Mucosa of descending colon (tissue), 3 donors: Measurements from ENCODE around the gene UNG. TPM values are rescaled to one million over a fixed set of nuclear protein-coding genes. Genes with fewer than 3 reads are reported as not detected.

Experiments
- ATAC-seq: fragments of 200-7000 bp; cut with Tn5 transposase; one replicate; pipeline ENCODE4 v1.9.1; 2020; ENCODE audit warnings: mild to moderate bottlenecking, moderate library complexity
- DNase-seq, 3 donors: peaks; one replicate each; pipeline ENCODE4 v3.0.0-alpha.2; 2020
- H3K36me3 ChIP-seq: fragments of 200-600 bp; one replicate; pipeline ENCODE4 v1.8.0; 2021; ENCODE audit warnings: low read depth, mild to moderate bottlenecking
- H3K4me1 ChIP-seq: fragments of 200-600 bp; one replicate; pipeline ENCODE4 v1.8.0; 2021; ENCODE audit warnings: low read depth, mild to moderate bottlenecking
- H3K4me3 ChIP-seq: fragments of 200-600 bp; one replicate; pipeline ENCODE4 v1.8.0; 2021; ENCODE audit warnings: mild to moderate bottlenecking
- H3K9me3 ChIP-seq: fragments of 200-600 bp; one replicate; pipeline ENCODE4 v1.8.0; 2021; ENCODE audit warnings: mild to moderate bottlenecking
- CTCF ChIP-seq: fragments of 200-600 bp; IDR thresholded peaks from one replicate; pipeline ENCODE4 v1.8.0; 2022; ENCODE audit warnings: antibody characterized with exemption, mild to moderate bottlenecking
- intact Hi-C, 2 donors: fragments of 100-400 bp; cut with DNase I in 1 of 2; cut with micrococcal nuclease in 1 of 2; formaldehyde crosslinking; loops; one replicate each; pipeline versions ENCODE4 v1.11.0 to v1.11.1; 2022; cut with DNase I, micrococcal nuclease
- total RNA-seq, 3 donors: library from RNA; stranded (reverse); fragmentation: NEBNext Ultra II Directional in 2 of 3; extraction: Animal tissue kit (Norgen Biotek cat#: 25700) in 2 of 3; gene quantifications; one replicate each; pipeline versions ENCODE4 v1.2.1 to v1.2.4, GENCODE V29; 2021 to 2023
- donor health status: DM: no; HTN: no; CAD: no; lungs with moderate emphysema.
- donor health status: DM: no; HTN: no; CAD: no.
- donor health status: DM: no; HTN: yes; CAD: no.

Gene UNG
- total RNA-seq, 3 donors from 2014 or later: 22.1 to 39.4 (median 35.6) TPM

- intact Hi-C loops: no loop called here
- no peak for DNase-seq
- no peak for ATAC-seq
- Histone ChIP-seq H3K36me3 (no peaks in the 10 kb centered on the region), H3K4me1 (peaks cover 31% of the 10 kb centered on the region), H3K9me3 (no peaks in the 10 kb centered on the region), H3K4me3 (no peak overlapping the region)
- no peak for TF ChIP-seq CTCF
These were observed 19.2 kb downstream of the UNG start for GRCh38 chr12:109116611-109116949.

GRCh38 chr12:109120095-109120494, 22.7 kb downstream of the UNG start:
- H3K4me1 ChIP-seq: peaks cover 14% of the 10 kb centered on the region
- no peak for DNase-seq
- intact Hi-C loops: no loop called here

GRCh38 chr12:109120557-109120956, 23.2 kb downstream of the UNG start:
- no peak for DNase-seq

More at GRCh38 chr12:109120095-109120494, 22.7 kb downstream of the UNG start:
- Histone ChIP-seq H3K4me3 (no peak overlapping the region), H3K36me3 (no peaks in the 10 kb centered on the region), H3K9me3 (no peaks in the 10 kb centered on the region)
- no peak for TF ChIP-seq CTCF
- no peak for ATAC-seq

GRCh38 chr12:109121346-109121880, 24.0 kb downstream of the UNG start:
- ATAC-seq: no peak
- H3K9me3 ChIP-seq: no peaks in the 10 kb centered on the region
- intact Hi-C loops: no loop called here
- no peak for TF ChIP-seq CTCF
- no peaks in the 10 kb centered on the region for H3K36me3 ChIP-seq
- no peak overlapping the region for H3K4me3 ChIP-seq
- no peak for DNase-seq
- peaks cover 3% of the 10 kb centered on the region for H3K4me1 ChIP-seq

More at GRCh38 chr12:109120557-109120956, 23.2 kb downstream of the UNG start:
- Histone ChIP-seq H3K4me3 (no peak overlapping the region), H3K36me3 (no peaks in the 10 kb centered on the region), H3K4me1 (peaks cover 10% of the 10 kb centered on the region), H3K9me3 (no peaks in the 10 kb centered on the region)
- ATAC-seq: no peak
- intact Hi-C loops: no loop called here
- TF ChIP-seq CTCF: no peak

- Histone ChIP-seq H3K4me1 (no peaks in the 10 kb centered on the region), H3K4me3 (no peak overlapping the region), H3K36me3 (no peaks in the 10 kb centered on the region), H3K9me3 (no peaks in the 10 kb centered on the region)
- TF ChIP-seq CTCF: no peak
- ATAC-seq (no peak), DNase-seq (no peak)
- intact Hi-C loops: no loop called here
These were observed 27.7 kb downstream of the UNG start for GRCh38 chr12:109124878-109125648.
